ENCODE data around the gene SOD3.

SOD3 gene

GRCh38 chr4:24805067-24805466 lies 9.7 kb downstream of the SOD3 start:
- Histone ChIP-seq H3K4me3 (ENCODE audit: insufficient read length, low read depth) (no peak overlapping the region), H3K9me3 (ENCODE audit: insufficient read depth, low read length) (no peaks in the 10 kb centered on the region)
- TF ChIP-seq YY1 (IDR thresholded peaks at IDR 0.05; ENCODE audit: insufficient read depth, insufficient read length): no peak
- no peak for TF ChIP-seq SUZ12 (IDR thresholded peaks at IDR 0.05; ENCODE audit: extremely low read depth, insufficient read depth, insufficient read length)
- no peak for TF ChIP-seq ZNF274 (IDR thresholded peaks at IDR 0.05; ENCODE audit: low read depth, low read length)

GRCh38 chr4:24805566-24805965 lies 10.2 kb downstream of the SOD3 start:
- TF ChIP-seq SUZ12 (IDR thresholded peaks at IDR 0.05; ENCODE audit: extremely low read depth, insufficient read depth, insufficient read length) (no peak), ZNF274 (IDR thresholded peaks at IDR 0.05; ENCODE audit: low read depth, low read length) (no peak), YY1 (IDR thresholded peaks at IDR 0.05; ENCODE audit: insufficient read depth, insufficient read length) (no peak)
- Histone ChIP-seq H3K9me3 (ENCODE audit: insufficient read depth, low read length) (no peaks in the 10 kb centered on the region), H3K4me3 (ENCODE audit: insufficient read length, low read depth) (no peak overlapping the region), H3K9ac (ENCODE audit: insufficient read length, low read depth) (no peak overlapping the region), H3K36me3 (ENCODE audit: insufficient read depth, insufficient read length, low read length) (no peaks in the 10 kb centered on the region), H3K27me3 (ENCODE audit: insufficient read depth, insufficient read length) (no peaks in the 10 kb centered on the region), H3K4me1 (ENCODE audit: insufficient read depth, insufficient read length) (no peaks in the 10 kb centered on the region)
- no peak for DNase-seq (ENCODE audit: low read depth, low spot score)

More at GRCh38 chr4:24805067-24805466, 9.7 kb downstream of the SOD3 start:
- Histone ChIP-seq H3K27me3 (ENCODE audit: insufficient read depth, insufficient read length) (no peaks in the 10 kb centered on the region), H3K4me1 (ENCODE audit: insufficient read depth, insufficient read length) (no peaks in the 10 kb centered on the region), H3K9ac (ENCODE audit: insufficient read length, low read depth) (no peak overlapping the region), H3K36me3 (ENCODE audit: insufficient read depth, insufficient read length, low read length) (no peaks in the 10 kb centered on the region)
- DNase-seq (ENCODE audit: low read depth, low spot score): no peak

- Histone ChIP-seq H3K27me3 (ENCODE audit: insufficient read depth, insufficient read length) (no peaks in the 10 kb centered on the region), H3K9ac (ENCODE audit: insufficient read length, low read depth) (no peak overlapping the region)
Observed at GRCh38 chr4:24806206-24806990, 11.0 kb downstream of the SOD3 start.

GRCh38 chr4:24807611-24808010 lies 12.2 kb downstream of the SOD3 start:
- Histone ChIP-seq H3K36me3 (ENCODE audit: insufficient read depth, insufficient read length, low read length) (no peaks in the 10 kb centered on the region), H3K27me3 (ENCODE audit: insufficient read depth, insufficient read length) (no peaks in the 10 kb centered on the region), H3K4me1 (ENCODE audit: insufficient read depth, insufficient read length) (no peaks in the 10 kb centered on the region), H3K9ac (ENCODE audit: insufficient read length, low read depth) (no peak overlapping the region), H3K9me3 (ENCODE audit: insufficient read depth, low read length) (no peaks in the 10 kb centered on the region), H3K4me3 (ENCODE audit: insufficient read length, low read depth) (no peak overlapping the region)
- TF ChIP-seq SUZ12 (IDR thresholded peaks at IDR 0.05; ENCODE audit: extremely low read depth, insufficient read depth, insufficient read length) (no peak), ZNF274 (IDR thresholded peaks at IDR 0.05; ENCODE audit: low read depth, low read length) (no peak), YY1 (IDR thresholded peaks at IDR 0.05; ENCODE audit: insufficient read depth, insufficient read length) (no peak)
- no peak for DNase-seq (ENCODE audit: low read depth, low spot score)

More at GRCh38 chr4:24806206-24806990, 11.0 kb downstream of the SOD3 start:
- no peaks in the 10 kb centered on the region for H3K36me3 ChIP-seq (ENCODE audit: insufficient read depth, insufficient read length, low read length)
- H3K9me3 ChIP-seq (ENCODE audit: insufficient read depth, low read length): no peaks in the 10 kb centered on the region
- TF ChIP-seq YY1 (IDR thresholded peaks at IDR 0.05; ENCODE audit: insufficient read depth, insufficient read length) (no peak), SUZ12 (IDR thresholded peaks at IDR 0.05; ENCODE audit: extremely low read depth, insufficient read depth, insufficient read length) (no peak), ZNF274 (IDR thresholded peaks at IDR 0.05; ENCODE audit: low read depth, low read length) (no peak)
- H3K4me3 ChIP-seq (ENCODE audit: insufficient read length, low read depth): no peak overlapping the region
- no peaks in the 10 kb centered on the region for H3K4me1 ChIP-seq (ENCODE audit: insufficient read depth, insufficient read length)
- DNase-seq (ENCODE audit: low read depth, low spot score): no peak

- no peaks in the 10 kb centered on the region for H3K9me3 ChIP-seq (ENCODE audit: insufficient read depth, low read length)
- H3K36me3 ChIP-seq (ENCODE audit: insufficient read depth, insufficient read length, low read length): no peaks in the 10 kb centered on the region
- no peak overlapping the region for H3K9ac ChIP-seq (ENCODE audit: insufficient read length, low read depth)
- H3K4me3 ChIP-seq (ENCODE audit: insufficient read length, low read depth): no peak overlapping the region
- no peaks in the 10 kb centered on the region for H3K27me3 ChIP-seq (ENCODE audit: insufficient read depth, insufficient read length)
- no peaks in the 10 kb centered on the region for H3K4me1 ChIP-seq (ENCODE audit: insufficient read depth, insufficient read length)
- no peak for DNase-seq (ENCODE audit: low read depth, low spot score)
- TF ChIP-seq YY1 (IDR thresholded peaks at IDR 0.05; ENCODE audit: insufficient read depth, insufficient read length) (no peak), ZNF274 (IDR thresholded peaks at IDR 0.05; ENCODE audit: low read depth, low read length) (no peak), SUZ12 (IDR thresholded peaks at IDR 0.05; ENCODE audit: extremely low read depth, insufficient read depth, insufficient read length) (no peak)
Observed at GRCh38 chr4:24808261-24808660, 12.9 kb downstream of the SOD3 start.

GRCh38 chr4:24808955-24809354 lies 13.6 kb downstream of the SOD3 start:
- H3K27me3 ChIP-seq (ENCODE audit: insufficient read depth, insufficient read length): no peaks in the 10 kb centered on the region
- H3K4me1 ChIP-seq (ENCODE audit: insufficient read depth, insufficient read length): no peaks in the 10 kb centered on the region
- TF ChIP-seq YY1 (IDR thresholded peaks at IDR 0.05; ENCODE audit: insufficient read depth, insufficient read length): no peak
- TF ChIP-seq SUZ12 (IDR thresholded peaks at IDR 0.05; ENCODE audit: extremely low read depth, insufficient read depth, insufficient read length): no peak
- no peak for TF ChIP-seq ZNF274 (IDR thresholded peaks at IDR 0.05; ENCODE audit: low read depth, low read length)
- H3K4me3 ChIP-seq (ENCODE audit: insufficient read length, low read depth): no peak overlapping the region
- no peaks in the 10 kb centered on the region for H3K36me3 ChIP-seq (ENCODE audit: insufficient read depth, insufficient read length, low read length)
- DNase-seq (ENCODE audit: low read depth, low spot score): no peak
- H3K9ac ChIP-seq (ENCODE audit: insufficient read length, low read depth): no peak overlapping the region
- no peaks in the 10 kb centered on the region for H3K9me3 ChIP-seq (ENCODE audit: insufficient read depth, low read length)

GRCh38 chr4:24809376-24809775 lies 14.0 kb downstream of the SOD3 start:
- H3K27me3 ChIP-seq (ENCODE audit: insufficient read depth, insufficient read length): no peaks in the 10 kb centered on the region

More at GRCh38 chr4:24809376-24809775, 14.0 kb downstream of the SOD3 start:
- no peaks in the 10 kb centered on the region for H3K4me1 ChIP-seq (ENCODE audit: insufficient read depth, insufficient read length)
- H3K9ac ChIP-seq (ENCODE audit: insufficient read length, low read depth): no peak overlapping the region
- no peaks in the 10 kb centered on the region for H3K9me3 ChIP-seq (ENCODE audit: insufficient read depth, low read length)
- DNase-seq (ENCODE audit: low read depth, low spot score): no peak
- no peak overlapping the region for H3K4me3 ChIP-seq (ENCODE audit: insufficient read length, low read depth)
- TF ChIP-seq YY1 (IDR thresholded peaks at IDR 0.05; ENCODE audit: insufficient read depth, insufficient read length) (no peak), SUZ12 (IDR thresholded peaks at IDR 0.05; ENCODE audit: extremely low read depth, insufficient read depth, insufficient read length) (no peak), ZNF274 (IDR thresholded peaks at IDR 0.05; ENCODE audit: low read depth, low read length) (no peak)
- no peaks in the 10 kb centered on the region for H3K36me3 ChIP-seq (ENCODE audit: insufficient read depth, insufficient read length, low read length)

Measured in NT2/D1 (cell line).